ENCODE results near the gene BARX2. TPM values are rescaled to one million over a fixed set of nuclear protein-coding genes. Genes with fewer than 3 reads are reported as not detected.
"Not testable (repeated sequence)": the region's sequence is repeated elsewhere in the genome, so short reads cannot be mapped to it uniquely, and the experiment has no call there.

Gene BARX2
- polyA plus RNA-seq, 1 donor from 2014 or later = not detected

DNA sequence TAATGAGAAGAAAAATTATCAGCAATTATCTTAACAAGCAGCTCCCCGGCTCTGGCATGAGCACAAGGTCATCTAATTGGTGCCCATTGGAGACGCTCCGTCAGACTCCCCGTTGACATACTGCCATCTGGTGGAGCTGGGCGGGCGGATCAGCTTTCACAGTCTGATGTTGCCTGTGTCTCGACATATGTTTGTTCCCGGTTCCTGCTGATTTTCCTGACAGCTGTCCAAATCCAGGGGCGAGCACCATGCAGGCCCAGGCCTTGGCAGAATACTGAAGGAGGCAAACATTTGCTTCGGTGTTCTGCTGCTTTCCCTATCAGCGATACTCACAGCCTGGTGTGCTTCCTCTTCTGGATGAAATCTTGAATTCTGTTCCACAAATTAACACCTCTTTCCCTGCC lies 43.8 kb upstream of the BARX2 start:
- Histone ChIP-seq H4K20me1 (ENCODE audit: insufficient read depth) (no peaks in the 10 kb centered on the region), H3K79me2 (replicated peaks; ENCODE audit: insufficient read depth, low read length) (no peaks in the 10 kb centered on the region), H3K4me3 (ENCODE audit: low read length) (no peak overlapping the region), H3K4me2 (ENCODE audit: low read length) (no peak overlapping the region), H3K9me3 (ENCODE audit: low read length) (no peaks in the 10 kb centered on the region), H3K27me3 (ENCODE audit: insufficient read depth, low read depth, low read length) (no peaks in the 10 kb centered on the region), H3K9me2 (ENCODE audit: insufficient read depth, low read length) (no peaks in the 10 kb centered on the region), H3K36me3 (ENCODE audit: insufficient read depth, low read length) (no peaks in the 10 kb centered on the region), H3K9ac (ENCODE audit: low read length) (no peak overlapping the region), H2AFZ (ENCODE audit: low read depth, low read length) (no peak overlapping the region), H3F3A (ENCODE audit: insufficient read depth, low read length, poor library complexity, severe bottlenecking) (no peaks in the 10 kb centered on the region), H3K27ac (ENCODE audit: low read length) (no peak overlapping the region)
- TF ChIP-seq SMC3 (conservative IDR thresholded peaks at IDR 0.05; ENCODE audit: poor library complexity) = peak; percentile 97
- TF ChIP-seq MXI1 (conservative IDR thresholded peaks at IDR 0.05; ENCODE audit: poor library complexity, severe bottlenecking) = no peak
- no peak for TF ChIP-seq EZH2 (IDR thresholded peaks at IDR 0.05; ENCODE audit: borderline replicate concordance, insufficient read depth, low read length, poor library complexity, severe bottlenecking)
- no peak for TF ChIP-seq POLR2AphosphoS5 (IDR thresholded peaks at IDR 0.05)
- TF ChIP-seq RAD21 (conservative IDR thresholded peaks at IDR 0.05) = peak; percentile 89
- TF ChIP-seq, protein P1, sequence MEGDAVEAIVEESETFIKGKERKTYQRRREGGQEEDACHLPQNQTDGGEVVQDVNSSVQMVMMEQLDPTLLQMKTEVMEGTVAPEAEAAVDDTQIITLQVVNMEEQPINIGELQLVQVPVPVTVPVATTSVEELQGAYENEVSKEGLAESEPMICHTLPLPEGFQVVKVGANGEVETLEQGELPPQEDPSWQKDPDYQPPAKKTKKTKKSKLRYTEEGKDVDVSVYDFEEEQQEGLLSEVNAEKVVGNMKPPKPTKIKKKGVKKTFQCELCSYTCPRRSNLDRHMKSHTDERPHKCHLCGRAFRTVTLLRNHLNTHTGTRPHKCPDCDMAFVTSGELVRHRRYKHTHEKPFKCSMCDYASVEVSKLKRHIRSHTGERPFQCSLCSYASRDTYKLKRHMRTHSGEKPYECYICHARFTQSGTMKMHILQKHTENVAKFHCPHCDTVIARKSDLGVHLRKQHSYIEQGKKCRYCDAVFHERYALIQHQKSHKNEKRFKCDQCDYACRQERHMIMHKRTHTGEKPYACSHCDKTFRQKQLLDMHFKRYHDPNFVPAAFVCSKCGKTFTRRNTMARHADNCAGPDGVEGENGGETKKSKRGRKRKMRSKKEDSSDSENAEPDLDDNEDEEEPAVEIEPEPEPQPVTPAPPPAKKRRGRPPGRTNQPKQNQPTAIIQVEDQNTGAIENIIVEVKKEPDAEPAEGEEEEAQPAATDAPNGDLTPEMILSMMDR (IDR thresholded peaks at IDR 0.05; ENCODE audit: poor library complexity, severe bottlenecking) = peak; percentile 92
- no peak for TF ChIP-seq TAF1 (IDR thresholded peaks at IDR 0.05; ENCODE audit: low read depth)
- TF ChIP-seq EP300 (conservative IDR thresholded peaks at IDR 0.05; ENCODE audit: poor library complexity, severe bottlenecking) = no peak
- TF ChIP-seq, protein P2, sequence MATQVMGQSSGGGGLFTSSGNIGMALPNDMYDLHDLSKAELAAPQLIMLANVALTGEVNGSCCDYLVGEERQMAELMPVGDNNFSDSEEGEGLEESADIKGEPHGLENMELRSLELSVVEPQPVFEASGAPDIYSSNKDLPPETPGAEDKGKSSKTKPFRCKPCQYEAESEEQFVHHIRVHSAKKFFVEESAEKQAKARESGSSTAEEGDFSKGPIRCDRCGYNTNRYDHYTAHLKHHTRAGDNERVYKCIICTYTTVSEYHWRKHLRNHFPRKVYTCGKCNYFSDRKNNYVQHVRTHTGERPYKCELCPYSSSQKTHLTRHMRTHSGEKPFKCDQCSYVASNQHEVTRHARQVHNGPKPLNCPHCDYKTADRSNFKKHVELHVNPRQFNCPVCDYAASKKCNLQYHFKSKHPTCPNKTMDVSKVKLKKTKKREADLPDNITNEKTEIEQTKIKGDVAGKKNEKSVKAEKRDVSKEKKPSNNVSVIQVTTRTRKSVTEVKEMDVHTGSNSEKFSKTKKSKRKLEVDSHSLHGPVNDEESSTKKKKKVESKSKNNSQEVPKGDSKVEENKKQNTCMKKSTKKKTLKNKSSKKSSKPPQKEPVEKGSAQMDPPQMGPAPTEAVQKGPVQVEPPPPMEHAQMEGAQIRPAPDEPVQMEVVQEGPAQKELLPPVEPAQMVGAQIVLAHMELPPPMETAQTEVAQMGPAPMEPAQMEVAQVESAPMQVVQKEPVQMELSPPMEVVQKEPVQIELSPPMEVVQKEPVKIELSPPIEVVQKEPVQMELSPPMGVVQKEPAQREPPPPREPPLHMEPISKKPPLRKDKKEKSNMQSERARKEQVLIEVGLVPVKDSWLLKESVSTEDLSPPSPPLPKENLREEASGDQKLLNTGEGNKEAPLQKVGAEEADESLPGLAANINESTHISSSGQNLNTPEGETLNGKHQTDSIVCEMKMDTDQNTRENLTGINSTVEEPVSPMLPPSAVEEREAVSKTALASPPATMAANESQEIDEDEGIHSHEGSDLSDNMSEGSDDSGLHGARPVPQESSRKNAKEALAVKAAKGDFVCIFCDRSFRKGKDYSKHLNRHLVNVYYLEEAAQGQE (IDR thresholded peaks at IDR 0.05; ENCODE audit: borderline replicate concordance) = no peak

DNA sequence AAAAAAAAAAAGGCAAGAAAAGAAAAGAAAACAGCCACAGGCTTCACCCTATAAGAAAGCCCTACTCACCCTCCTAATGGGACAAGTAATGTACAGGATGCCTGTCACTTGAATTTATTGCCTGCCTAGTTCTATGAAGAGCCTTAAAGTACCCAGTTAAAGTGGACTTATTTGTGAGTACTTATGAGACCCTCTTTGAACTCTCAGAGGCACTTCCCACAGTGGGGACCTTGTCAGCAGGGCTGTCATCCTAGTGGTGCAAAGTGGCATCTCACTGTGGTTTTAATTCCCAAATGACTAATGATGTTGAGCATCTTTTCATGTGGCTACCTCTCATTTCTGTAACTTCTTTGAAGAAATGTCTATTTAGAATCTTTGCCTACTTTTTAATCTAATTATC lies 41.8 kb upstream of the BARX2 start:
- H3K27me3 ChIP-seq (ENCODE audit: insufficient read depth, low read depth, low read length) = no peaks in the 10 kb centered on the region
- H3K9me2 ChIP-seq (ENCODE audit: insufficient read depth, low read length) = no peaks in the 10 kb centered on the region
- no peaks in the 10 kb centered on the region for H3K36me3 ChIP-seq (ENCODE audit: insufficient read depth, low read length)
- no peaks in the 10 kb centered on the region for H4K20me1 ChIP-seq (ENCODE audit: insufficient read depth)
- no peaks in the 10 kb centered on the region for H3K79me2 ChIP-seq (replicated peaks; ENCODE audit: insufficient read depth, low read length)
- H3K4me2 ChIP-seq (ENCODE audit: low read length) = no peak overlapping the region
- H2AFZ ChIP-seq (ENCODE audit: low read depth, low read length) = no peak overlapping the region
- H3K4me3 ChIP-seq (ENCODE audit: low read length) = no peak overlapping the region
- H3K9me3 ChIP-seq (ENCODE audit: low read length) = no peaks in the 10 kb centered on the region
- no peak overlapping the region for H3K27ac ChIP-seq (ENCODE audit: low read length)
- no peak overlapping the region for H3K9ac ChIP-seq (ENCODE audit: low read length)
- no peaks in the 10 kb centered on the region for H3F3A ChIP-seq (ENCODE audit: insufficient read depth, low read length, poor library complexity, severe bottlenecking)
- TF ChIP-seq EZH2 (IDR thresholded peaks at IDR 0.05; ENCODE audit: borderline replicate concordance, insufficient read depth, low read length, poor library complexity, severe bottlenecking) (no peak), TAF1 (IDR thresholded peaks at IDR 0.05; ENCODE audit: low read depth) (no peak), MXI1 (conservative IDR thresholded peaks at IDR 0.05; ENCODE audit: poor library complexity, severe bottlenecking) (no peak), SMC3 (conservative IDR thresholded peaks at IDR 0.05; ENCODE audit: poor library complexity) (no peak), POLR2AphosphoS5 (IDR thresholded peaks at IDR 0.05) (no peak), EP300 (conservative IDR thresholded peaks at IDR 0.05; ENCODE audit: poor library complexity, severe bottlenecking) (no peak), RAD21 (conservative IDR thresholded peaks at IDR 0.05) (no peak)
- TF ChIP-seq, protein P1 (IDR thresholded peaks at IDR 0.05; ENCODE audit: poor library complexity, severe bottlenecking) = no peak
- TF ChIP-seq, protein P2 (IDR thresholded peaks at IDR 0.05; ENCODE audit: borderline replicate concordance) = no peak

DNA sequence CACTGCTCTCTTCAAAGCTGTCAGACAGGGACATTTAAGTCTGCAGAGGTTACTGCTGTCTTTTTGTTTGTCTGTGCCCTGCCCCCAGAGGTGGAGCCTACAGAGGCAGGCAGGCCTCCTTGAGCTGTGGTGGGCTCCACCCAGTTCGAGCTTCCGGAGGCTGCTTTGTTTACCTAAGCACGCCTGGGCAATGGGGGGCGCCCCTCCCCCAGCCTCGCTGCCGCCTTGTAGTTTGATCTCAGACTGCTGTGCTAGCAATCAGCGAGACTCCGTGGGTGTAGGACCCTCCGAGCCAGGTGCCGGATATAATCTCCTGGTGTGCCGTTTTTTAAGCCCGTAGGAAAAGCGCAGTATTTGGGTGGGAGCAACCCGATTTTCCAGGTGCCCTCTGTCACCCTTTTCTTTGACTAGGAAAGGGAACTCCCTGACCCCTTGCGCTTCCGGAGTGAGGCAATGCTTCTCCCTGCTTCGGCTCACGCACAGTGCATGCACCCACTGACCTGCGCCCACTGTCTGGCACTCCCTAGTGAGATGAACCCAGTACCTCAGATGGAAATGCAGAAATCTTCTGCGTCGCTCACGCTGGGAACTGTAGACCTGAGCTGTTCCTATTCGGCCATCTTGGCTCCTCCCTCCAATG lies 31.2 kb upstream of the BARX2 start:
- H3K27me3 ChIP-seq (ENCODE audit: insufficient read depth, low read depth, low read length); H3K79me2 ChIP-seq (replicated peaks; ENCODE audit: insufficient read depth, low read length); H3K9me2 ChIP-seq (ENCODE audit: insufficient read depth, low read length); H3K27ac ChIP-seq (ENCODE audit: low read length); H3K4me3 ChIP-seq (ENCODE audit: low read length); H3K9ac ChIP-seq (ENCODE audit: low read length); H3K4me2 ChIP-seq (ENCODE audit: low read length); H3K36me3 ChIP-seq (ENCODE audit: insufficient read depth, low read length); H4K20me1 ChIP-seq (ENCODE audit: insufficient read depth); H3K9me3 ChIP-seq (ENCODE audit: low read length); H2AFZ ChIP-seq (ENCODE audit: low read depth, low read length); H3F3A ChIP-seq (ENCODE audit: insufficient read depth, low read length, poor library complexity, severe bottlenecking): not testable (repeated sequence)

Data from neural cell (in vitro differentiated cells).